ENCODE measurements around the gene CEACAM8. TPM values are rescaled to one million over a fixed set of nuclear protein-coding genes. Genes with fewer than 3 reads are reported as not detected.
"Not testable (repeated sequence)": the region's sequence is repeated elsewhere in the genome, so short reads cannot be mapped to it uniquely, and the experiment has no call there.

Gene CEACAM8
- total and polyA plus RNA-seq, 7 experiments from 2014 or later, result 0.59 TPM; not detected in 6

DNA sequence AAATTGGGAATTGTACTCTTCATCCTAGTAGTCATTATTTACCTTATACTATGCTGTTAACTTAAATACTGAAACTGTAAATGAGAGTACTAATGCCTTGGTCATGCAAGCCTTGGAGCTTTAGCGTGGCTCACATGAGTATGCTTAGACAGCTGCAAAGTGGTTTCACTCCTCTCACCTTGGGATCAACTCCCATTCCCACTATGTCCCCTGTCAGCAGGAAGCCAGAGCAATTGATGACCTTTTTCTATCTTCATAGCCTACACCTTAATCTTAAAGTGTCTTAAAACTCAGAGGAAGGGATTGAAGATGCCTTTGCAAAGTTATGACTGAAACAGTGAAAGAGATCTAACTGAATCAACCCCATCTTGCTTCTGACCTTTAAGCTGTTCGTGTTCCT, 33.2 kb upstream of the CEACAM8 start:
- H3K4me3 ChIP-seq (ENCODE audit: low read length), result no peak overlapping the region
- intact Hi-C loops (cut with micrococcal nuclease), result no loop called here
- H3K27ac Mint-ChIP-seq, result peak overlapping the region in 1 of 9 donors; percentile 76
- no peaks in the 10 kb centered on the region for H3K9me3 ChIP-seq (ENCODE audit: control insufficient read depth in 2 of 3, low read length in 3 of 3)
- H3K27me3 ChIP-seq (ENCODE audit: control insufficient read depth in 2 of 2, insufficient read depth in 2 of 2, low read length in 2 of 2), result no peaks in the 10 kb centered on the region
- H3K36me3 ChIP-seq (ENCODE audit: control insufficient read depth in 2 of 3, insufficient read depth in 3 of 3, low read length in 3 of 3), result no peaks in the 10 kb centered on the region
- ATAC-seq, result no peak
- no peaks in the 10 kb centered on the region for H3K4me1 ChIP-seq (ENCODE audit: control insufficient read depth in 2 of 2, insufficient read depth in 2 of 2, low read length in 2 of 2)
- no peak for DNase-seq
- no peak overlapping the region for H3K4me3 Mint-ChIP-seq
- no peaks in the 10 kb centered on the region for H3K36me3 Mint-ChIP-seq
- peaks cover 2 to 41% (median 31%) of the 10 kb centered on the region in 5 donors for H3K27me3 Mint-ChIP-seq
- H3K4me1 Mint-ChIP-seq, result peaks cover 0 to 18% (median 0%) of the 10 kb centered on the region in 7 donors
- POLR2A ChIA-PET, result no interaction called here
- H3K9me3 Mint-ChIP-seq, result peaks cover 0 to 2% (median 0%) of the 10 kb centered on the region in 11 donors
- CTCF ChIA-PET, result no interaction called here
- no peak overlapping the region for H3K27ac ChIP-seq (ENCODE audit: low read depth, low read length)

DNA sequence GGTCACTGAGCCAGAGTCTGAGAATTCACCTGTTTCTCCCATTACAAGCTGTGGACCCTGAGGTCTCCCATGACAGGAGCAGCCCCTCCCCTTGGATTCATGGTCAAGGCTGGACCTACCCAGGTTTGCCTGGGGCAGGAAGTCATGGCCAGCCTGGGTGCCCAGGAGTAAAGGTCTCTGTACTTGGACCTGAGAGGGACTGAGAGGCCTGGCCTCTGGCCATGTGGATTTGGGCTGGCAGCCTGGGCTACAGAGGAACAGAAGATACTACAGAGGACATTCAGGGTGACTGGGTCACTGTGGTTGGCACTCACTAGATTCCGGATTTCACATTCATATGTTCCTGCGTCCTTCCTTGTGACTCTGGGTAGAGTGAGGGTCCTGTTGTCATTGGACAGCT, 31.5 kb upstream of the CEACAM8 start:
- H3K4me3 Mint-ChIP-seq, result no peak overlapping the region
- peaks cover 0 to 18% (median 0%) of the 10 kb centered on the region in 7 donors for H3K4me1 Mint-ChIP-seq
- H3K36me3 Mint-ChIP-seq, result no peaks in the 10 kb centered on the region
- DNase-seq (no peak), ATAC-seq (no peak)
- no peaks in the 10 kb centered on the region for H3K9me3 ChIP-seq (ENCODE audit: control insufficient read depth in 2 of 3, low read length in 3 of 3)
- no peaks in the 10 kb centered on the region for H3K4me1 ChIP-seq (ENCODE audit: control insufficient read depth in 2 of 2, insufficient read depth in 2 of 2, low read length in 2 of 2)
- H3K27me3 Mint-ChIP-seq, result peaks cover 2 to 42% (median 30%) of the 10 kb centered on the region in 5 donors
- peaks cover 0 to 3% (median 0%) of the 10 kb centered on the region in 11 donors for H3K9me3 Mint-ChIP-seq
- no peak overlapping the region for H3K27ac ChIP-seq (ENCODE audit: low read depth, low read length)
- H3K27ac Mint-ChIP-seq, result no peak overlapping the region
- H3K4me3 ChIP-seq (ENCODE audit: low read length), result no peak overlapping the region
- intact Hi-C loops (cut with micrococcal nuclease), result no loop called here
- H3K36me3 ChIP-seq (ENCODE audit: control insufficient read depth in 2 of 3, insufficient read depth in 3 of 3, low read length in 3 of 3), result no peaks in the 10 kb centered on the region
- ChIA-PET POLR2A (no interaction called here), CTCF (no interaction called here)
- H3K27me3 ChIP-seq (ENCODE audit: control insufficient read depth in 2 of 2, insufficient read depth in 2 of 2, low read length in 2 of 2), result no peaks in the 10 kb centered on the region

DNA sequence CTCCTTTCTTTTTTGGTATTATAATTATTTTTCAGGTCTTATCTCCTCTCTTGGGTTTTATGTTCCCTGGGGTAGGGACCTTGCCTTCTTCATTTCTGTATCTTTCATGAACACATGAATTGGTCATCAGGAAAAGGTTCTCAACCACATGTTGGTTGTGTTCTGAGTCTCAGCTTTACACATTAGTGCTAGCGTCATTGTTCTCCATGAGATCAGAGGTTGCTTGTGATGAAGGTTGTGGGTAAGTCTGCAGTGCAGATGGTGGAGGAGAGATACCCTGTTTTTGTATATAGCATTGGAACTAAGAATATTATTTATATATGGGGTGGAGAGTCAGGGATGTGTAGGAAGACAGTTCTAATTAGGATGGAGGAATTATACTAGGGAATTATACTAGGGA, 24.5 kb upstream of the CEACAM8 start:
- Histone ChIP-seq H3K4me1 (ENCODE audit: control insufficient read depth in 2 of 2, insufficient read depth in 2 of 2, low read length in 2 of 2) (no peaks in the 10 kb centered on the region), H3K4me3 (ENCODE audit: low read length) (no peak overlapping the region), H3K36me3 (ENCODE audit: control insufficient read depth in 2 of 3, insufficient read depth in 3 of 3, low read length in 3 of 3) (no peaks in the 10 kb centered on the region), H3K9me3 (ENCODE audit: control insufficient read depth in 2 of 3, low read length in 3 of 3) (no peaks in the 10 kb centered on the region), H3K27me3 (ENCODE audit: control insufficient read depth in 2 of 2, insufficient read depth in 2 of 2, low read length in 2 of 2) (no peaks in the 10 kb centered on the region), H3K27ac (ENCODE audit: low read depth, low read length) (no peak overlapping the region)
- H3K27ac Mint-ChIP-seq, result no peak overlapping the region
- H3K36me3 Mint-ChIP-seq, result no peaks in the 10 kb centered on the region
- peaks cover 18 to 42% (median 21%) of the 10 kb centered on the region in 5 donors for H3K27me3 Mint-ChIP-seq
- intact Hi-C loops (cut with micrococcal nuclease), result no loop called here
- POLR2A ChIA-PET, result no interaction called here
- ATAC-seq (no peak), DNase-seq (no peak)
- H3K4me3 Mint-ChIP-seq, result no peak overlapping the region
- no peaks in the 10 kb centered on the region for H3K4me1 Mint-ChIP-seq
- H3K9me3 Mint-ChIP-seq, result peaks cover 0 to 1% (median 0%) of the 10 kb centered on the region in 11 donors
- CTCF ChIA-PET, result no interaction called here

DNA sequence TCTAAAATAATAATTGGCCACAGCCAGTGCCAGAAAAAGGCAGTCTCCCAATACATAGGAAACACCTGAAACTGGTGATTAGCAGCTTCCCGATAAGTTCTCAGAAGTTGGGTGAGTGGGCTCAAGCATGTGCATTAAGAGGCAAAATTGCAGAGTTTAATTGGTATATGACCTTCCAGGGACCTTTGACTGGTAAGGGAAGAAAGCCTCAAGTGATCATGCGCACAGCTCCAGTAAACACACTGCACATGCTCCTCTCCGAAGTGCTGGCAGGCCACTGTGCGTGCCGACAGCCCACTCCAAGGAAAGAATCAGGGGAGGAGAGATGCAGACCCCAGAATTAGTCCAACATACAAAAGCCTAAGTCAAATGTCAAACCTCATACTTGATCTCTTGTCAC, 18.9 kb upstream of the CEACAM8 start:
- POLR2A ChIA-PET, result no interaction called here

DNA sequence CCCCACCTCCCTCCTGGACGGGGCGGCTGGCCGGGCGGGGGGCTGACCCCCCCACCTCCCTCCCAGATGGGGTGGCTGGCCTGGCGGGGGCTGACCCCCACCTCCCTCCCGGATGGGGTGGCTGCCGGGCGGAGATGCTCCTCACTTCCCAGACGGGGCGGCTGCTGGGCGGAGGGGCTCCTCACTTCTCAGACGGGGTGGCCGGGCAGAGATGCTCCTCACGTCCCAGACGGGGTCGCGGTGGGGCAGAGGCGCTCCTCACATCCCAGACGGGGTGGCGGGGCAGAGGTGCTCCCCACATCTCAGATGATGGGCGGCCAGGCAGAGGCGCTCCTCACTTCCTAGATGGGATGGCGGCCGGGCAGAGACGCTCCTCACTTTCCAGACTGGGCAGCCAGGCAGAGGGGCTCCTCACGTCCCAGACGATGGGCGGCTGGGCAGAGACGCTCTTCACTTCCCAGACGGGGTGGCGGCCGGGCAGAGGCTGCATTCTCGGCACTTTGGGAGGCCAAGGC, 15.7 kb upstream of the CEACAM8 start:
- Mint-ChIP-seq H3K9me3 (peaks cover 0 to 22% (median 3%) of the 10 kb centered on the region in 11 donors), H3K27me3 (peaks cover 16 to 47% (median 26%) of the 10 kb centered on the region in 5 donors)
- H3K27ac ChIP-seq (ENCODE audit: low read depth, low read length); H3K27me3 ChIP-seq (ENCODE audit: control insufficient read depth in 2 of 2, insufficient read depth in 2 of 2, low read length in 2 of 2); H3K4me1 ChIP-seq (ENCODE audit: control insufficient read depth in 2 of 2, insufficient read depth in 2 of 2, low read length in 2 of 2); POLR2A ChIA-PET; intact Hi-C loops (cut with micrococcal nuclease); ATAC-seq; CTCF ChIA-PET; H3K27ac Mint-ChIP-seq; H3K4me3 Mint-ChIP-seq; DNase-seq; H3K36me3 ChIP-seq (ENCODE audit: control insufficient read depth in 2 of 3, insufficient read depth in 3 of 3, low read length in 3 of 3); H3K4me1 Mint-ChIP-seq; H3K9me3 ChIP-seq (ENCODE audit: control insufficient read depth in 2 of 3, low read length in 3 of 3); H3K36me3 Mint-ChIP-seq; H3K4me3 ChIP-seq (ENCODE audit: low read length): not testable (repeated sequence)

More for the DNA sequence above, 18.9 kb upstream of the CEACAM8 start:
- intact Hi-C loops (cut with micrococcal nuclease), result no loop called here
- Mint-ChIP-seq H3K4me3 (no peak overlapping the region), H3K27ac (no peak overlapping the region), H3K27me3 (peaks cover 13 to 38% (median 19%) of the 10 kb centered on the region in 5 donors), H3K4me1 (no peaks in the 10 kb centered on the region), H3K36me3 (peaks cover 0 to 4% (median 0%) of the 10 kb centered on the region in 5 donors), H3K9me3 (peaks cover 0 to 22% (median 3%) of the 10 kb centered on the region in 11 donors)
- no peak for DNase-seq
- Histone ChIP-seq H3K27me3 (ENCODE audit: control insufficient read depth in 2 of 2, insufficient read depth in 2 of 2, low read length in 2 of 2) (no peaks in the 10 kb centered on the region), H3K36me3 (ENCODE audit: control insufficient read depth in 2 of 3, insufficient read depth in 3 of 3, low read length in 3 of 3) (no peaks in the 10 kb centered on the region), H3K4me3 (ENCODE audit: low read length) (no peak overlapping the region), H3K27ac (ENCODE audit: low read depth, low read length) (no peak overlapping the region), H3K9me3 (ENCODE audit: control insufficient read depth in 2 of 3, low read length in 3 of 3) (no peaks in the 10 kb centered on the region), H3K4me1 (ENCODE audit: control insufficient read depth in 2 of 2, insufficient read depth in 2 of 2, low read length in 2 of 2) (no peaks in the 10 kb centered on the region)
- no peak for ATAC-seq
- CTCF ChIA-PET, result no interaction called here

DNA sequence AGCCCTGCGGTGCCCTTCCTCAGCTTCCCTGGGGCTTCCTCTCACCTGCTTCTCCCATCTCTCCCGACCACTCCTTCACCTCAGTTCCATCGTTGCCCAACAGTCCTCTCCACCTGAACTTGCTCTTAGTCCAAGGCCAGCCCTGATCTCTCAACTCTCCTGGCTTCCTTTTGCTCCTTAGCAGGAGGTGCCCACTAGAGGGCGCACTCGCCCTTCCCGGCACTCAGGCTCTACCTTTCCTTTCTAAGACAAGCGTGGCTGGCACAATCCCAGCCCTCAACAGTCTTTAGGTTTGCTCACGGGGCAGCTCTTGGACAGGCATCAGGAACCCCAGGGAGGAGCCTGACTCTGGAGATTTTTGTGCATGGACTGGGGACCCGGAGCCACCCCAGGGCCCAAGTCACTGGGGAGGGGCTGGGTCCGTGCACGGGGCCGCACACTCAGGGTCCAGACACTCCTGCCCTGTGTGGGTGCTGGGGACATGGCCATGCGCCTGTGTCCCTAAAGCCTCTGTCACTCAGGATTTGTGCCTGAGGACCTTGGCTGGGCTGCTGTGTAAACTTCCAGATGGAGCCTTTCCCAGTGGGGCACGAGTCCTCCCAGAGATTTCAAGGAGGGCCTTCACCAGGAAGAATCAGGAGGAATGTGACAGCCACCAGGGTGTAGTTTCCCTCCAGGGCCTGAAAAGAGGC, 12.1 kb upstream of the CEACAM8 start:
- DNase-seq, result peak in 5 of 9 donors; percentile 1 to 68 (median 4)
- Histone ChIP-seq H3K27me3 (ENCODE audit: control insufficient read depth in 2 of 2, insufficient read depth in 2 of 2, low read length in 2 of 2) (no peaks in the 10 kb centered on the region), H3K36me3 (ENCODE audit: control insufficient read depth in 2 of 3, insufficient read depth in 3 of 3, low read length in 3 of 3) (no peaks in the 10 kb centered on the region), H3K27ac (ENCODE audit: low read depth, low read length) (no peak overlapping the region), H3K9me3 (ENCODE audit: control insufficient read depth in 2 of 3, low read length in 3 of 3) (no peaks in the 10 kb centered on the region), H3K4me1 (ENCODE audit: control insufficient read depth in 2 of 2, insufficient read depth in 2 of 2, low read length in 2 of 2) (no peaks in the 10 kb centered on the region), H3K4me3 (ENCODE audit: low read length) (no peak overlapping the region)
- Mint-ChIP-seq H3K27me3 (peaks cover 6 to 46% (median 41%) of the 10 kb centered on the region in 5 donors), H3K36me3 (no peaks in the 10 kb centered on the region), H3K27ac (no peak overlapping the region), H3K9me3 (peaks cover 0 to 14% (median 2%) of the 10 kb centered on the region in 11 donors), H3K4me1 (peaks cover 0 to 7% (median 0%) of the 10 kb centered on the region in 7 donors), H3K4me3 (no peak overlapping the region)
- POLR2A ChIA-PET, result no interaction called here
- CTCF ChIA-PET, result interaction anchor here (0.7 kb wide), 1 partner anchor 159 kb away, joined by 3 read pairs; no protein-coding TSS in a partner anchor
- intact Hi-C loops (cut with micrococcal nuclease), result no loop called here
- peak; percentile 50 for ATAC-seq
